Suppressor macrophage treated with lipopolysaccharide for 4 hours (primary cell): ENCODE measurements around the gene RHBDL2.
"Not testable (repeated sequence)": the region's sequence is repeated elsewhere in the genome, so short reads cannot be mapped to it uniquely, and the experiment has no call there.

Experiments used
- DNase-seq: peaks from one replicate; pipeline ENCODE4 v3.0.0-alpha.2; 2020

Gene RHBDL2

GRCh38 chr1:38941527-38942019 lies at the start of gene RHBDL2:
Gene RHBDL2 (minus strand): TSS chr1:38941830. CDS start chr1:38919212, 22,618 bp downstream.
- DNase-seq, result no peak

DNA sequence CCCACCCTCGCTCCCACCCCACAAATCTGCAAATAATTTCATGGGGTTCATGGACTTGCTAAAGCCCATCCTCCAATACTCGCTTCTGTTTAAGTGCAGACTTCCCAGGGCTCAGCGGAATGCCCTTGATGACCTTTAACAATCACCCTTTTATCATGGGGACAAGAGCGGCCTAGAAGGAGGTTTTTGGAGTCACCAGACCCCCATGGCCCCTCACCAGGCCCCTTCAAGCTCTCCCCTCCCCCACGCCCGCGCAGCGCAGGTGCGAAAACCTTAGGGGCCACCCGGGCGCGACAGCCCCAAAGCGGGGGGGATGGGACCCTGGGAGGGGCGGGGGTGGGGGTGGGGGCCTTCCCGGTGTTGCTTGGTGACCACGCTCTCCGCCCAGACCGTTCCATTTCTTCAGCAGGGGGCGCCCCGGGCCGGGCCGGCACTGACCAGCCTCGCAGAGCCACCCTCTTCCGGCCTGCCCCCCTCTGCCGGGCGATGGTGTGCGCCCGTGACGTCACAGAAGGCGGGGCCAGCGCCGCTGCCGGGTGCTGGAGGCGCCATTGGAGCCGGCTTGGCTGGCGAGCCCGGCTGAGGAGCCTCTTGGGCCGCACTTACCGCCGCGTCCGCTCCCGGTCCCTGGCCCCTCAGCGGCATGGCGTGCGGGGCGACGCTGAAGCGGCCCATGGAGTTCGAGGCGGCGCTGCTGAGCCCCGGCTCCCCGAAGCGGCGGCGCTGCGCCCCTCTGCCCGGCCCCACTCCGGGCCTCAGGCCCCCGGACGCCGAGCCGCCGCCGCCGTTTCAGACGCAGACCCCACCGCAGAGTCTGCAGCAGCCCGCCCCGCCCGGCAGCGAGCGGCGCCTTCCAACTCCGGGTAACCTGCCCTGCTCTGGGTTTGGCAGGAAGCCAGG lies 49.4 kb upstream of the RHBDL2 start, which contains the start of gene AKIRIN1:
AKIRIN1 (plus strand) TSS at position 539 of the 900 bp plus-strand sequence; CDS start at position 644, 105 bp downstream.
- peak; percentile 98 for DNase-seq

DNA sequence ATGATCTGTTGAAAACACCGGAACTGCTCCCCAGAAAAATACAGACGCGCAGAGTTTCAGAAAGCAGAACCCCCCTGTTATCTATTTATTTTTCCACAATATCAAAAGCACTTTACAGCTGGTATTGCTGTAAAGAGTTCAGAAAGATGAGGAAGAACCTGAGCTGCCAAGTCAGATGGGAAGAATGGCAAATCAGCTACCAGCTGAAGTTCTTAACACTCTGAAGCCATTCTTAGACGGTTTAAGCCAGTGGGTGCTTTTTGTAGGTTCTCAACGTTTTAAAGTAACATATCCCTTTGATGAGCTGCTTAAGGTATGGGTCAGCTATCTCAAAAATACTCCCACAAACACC lies 48.7 kb upstream of the RHBDL2 start:
- DNase-seq, result peak; percentile 13

DNA sequence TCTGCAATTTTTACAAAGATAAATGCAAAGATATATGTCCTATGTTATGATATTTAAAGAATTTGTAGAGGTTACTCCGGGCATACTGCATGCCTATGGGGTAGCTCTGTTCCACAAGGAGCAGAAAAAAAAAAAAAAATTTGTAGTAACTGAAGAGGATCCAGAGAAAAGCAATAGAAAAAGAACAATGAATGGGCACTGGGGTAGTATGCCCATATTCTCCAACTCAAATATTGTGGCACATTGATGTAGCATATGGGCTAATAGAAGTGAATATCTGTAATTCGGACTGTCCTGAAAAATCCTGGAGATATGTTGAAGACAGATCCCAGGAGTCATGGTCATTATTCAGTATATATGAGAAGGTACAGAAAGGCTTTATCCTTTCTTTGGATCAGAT lies 48.3 kb upstream of the RHBDL2 start:
- no peak for DNase-seq

GRCh38 chr1:38979380-38979779 lies 37.8 kb upstream of the RHBDL2 start:
- DNase-seq, result not testable (repeated sequence)

GRCh38 chr1:38978245-38978542 lies 36.6 kb upstream of the RHBDL2 start:
- not testable (repeated sequence) for DNase-seq

DNA sequence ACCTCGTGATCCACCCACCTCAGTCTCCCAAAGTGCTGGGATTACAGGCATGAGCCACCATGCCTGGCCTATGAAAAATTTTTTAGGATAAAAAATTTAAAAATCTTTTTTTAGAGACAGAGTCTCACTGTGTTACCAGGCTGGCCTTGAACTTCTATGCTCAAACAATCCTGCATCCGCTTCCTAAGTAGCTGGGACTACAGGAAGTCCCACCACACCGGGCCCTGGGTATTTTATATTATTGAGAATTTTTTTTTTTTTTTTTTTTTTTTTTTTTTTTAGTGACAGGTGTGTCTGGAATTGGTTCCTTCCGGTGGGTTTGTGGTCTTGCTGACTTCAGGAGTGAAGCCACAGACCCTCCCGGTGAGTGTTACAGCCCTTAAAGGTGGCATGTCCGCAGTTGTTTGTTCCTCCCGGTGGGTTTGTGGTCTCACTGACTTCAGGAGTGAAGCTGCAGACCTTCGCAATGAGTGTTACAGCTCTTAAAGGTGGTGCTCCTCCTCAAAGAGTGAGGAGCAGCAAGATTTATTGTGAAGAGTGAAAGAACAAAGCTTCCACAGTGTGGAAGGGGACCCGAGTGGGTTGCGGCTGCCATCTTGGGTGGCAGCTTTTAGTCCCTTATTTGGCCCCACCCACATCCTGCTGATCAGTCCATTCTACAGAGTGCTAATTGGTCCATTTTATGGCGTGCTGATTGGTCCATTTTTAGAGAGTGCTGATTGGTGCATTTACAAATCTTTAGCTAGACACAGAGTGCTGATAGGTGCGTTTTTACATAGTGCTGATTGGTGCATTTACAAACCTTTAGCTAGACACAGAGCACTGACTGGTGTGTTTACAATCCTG lies 36.0 kb upstream of the RHBDL2 start:
- not testable (repeated sequence) for DNase-seq

DNA sequence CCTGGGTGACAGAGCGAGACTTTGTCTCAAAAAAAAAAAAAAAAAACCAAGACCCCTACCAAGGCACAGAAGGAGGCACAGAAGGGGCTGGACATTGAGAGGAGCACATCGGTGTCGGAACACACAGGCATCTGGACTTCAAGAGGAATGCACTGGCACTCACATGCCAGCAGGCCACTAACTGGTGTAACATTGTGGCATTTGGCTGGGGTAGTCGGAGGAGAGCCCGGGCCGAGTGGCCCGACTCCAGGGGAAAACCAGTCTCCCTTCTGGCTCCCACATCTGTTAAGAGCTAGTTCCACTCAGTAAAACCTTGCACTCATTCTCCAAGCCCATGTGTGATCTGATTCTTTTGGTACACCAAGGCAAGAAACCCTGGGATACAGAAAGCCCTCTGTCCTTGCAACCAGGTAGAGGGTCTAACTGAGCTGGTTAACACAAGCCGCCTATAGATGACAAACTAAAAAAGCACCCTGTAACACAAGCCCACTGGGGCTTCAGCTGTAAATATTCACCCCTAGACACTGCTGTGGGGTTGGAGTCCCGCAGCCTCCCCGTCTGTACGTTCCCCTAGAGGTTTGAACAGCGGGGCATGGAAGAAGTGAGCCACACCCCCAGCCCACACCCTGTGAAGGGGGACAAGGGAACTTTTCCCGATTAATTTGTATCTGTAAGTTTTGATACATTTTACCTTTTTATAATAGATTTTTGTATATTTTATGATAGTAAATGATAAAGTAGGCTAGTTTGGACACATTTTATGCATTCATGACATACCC lies 32.2 kb upstream of the RHBDL2 start:
- DNase-seq, result no peak

DNA sequence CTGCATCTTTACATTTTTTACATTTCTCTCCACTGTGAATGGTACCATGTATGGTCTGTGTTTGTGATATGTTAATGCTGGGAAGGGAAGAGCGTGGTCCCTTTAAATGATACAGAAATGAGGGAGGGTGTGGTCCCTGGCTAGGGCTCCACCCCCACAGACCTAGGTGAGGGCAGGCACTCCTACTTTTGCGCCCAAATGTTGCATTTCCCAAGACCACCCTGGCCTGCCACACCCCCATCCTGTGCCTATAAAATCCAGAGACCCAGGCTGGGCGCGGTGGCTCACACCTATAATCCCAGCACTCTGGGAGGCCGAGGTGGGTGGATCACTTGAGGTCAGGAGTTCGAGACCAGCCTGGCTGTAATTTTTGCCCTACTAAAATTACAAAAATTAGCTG lies 31.5 kb upstream of the RHBDL2 start:
- DNase-seq, result not testable (repeated sequence)

GRCh38 chr1:38964140-38964548 lies 22.5 kb upstream of the RHBDL2 start:
- no peak for DNase-seq

DNA sequence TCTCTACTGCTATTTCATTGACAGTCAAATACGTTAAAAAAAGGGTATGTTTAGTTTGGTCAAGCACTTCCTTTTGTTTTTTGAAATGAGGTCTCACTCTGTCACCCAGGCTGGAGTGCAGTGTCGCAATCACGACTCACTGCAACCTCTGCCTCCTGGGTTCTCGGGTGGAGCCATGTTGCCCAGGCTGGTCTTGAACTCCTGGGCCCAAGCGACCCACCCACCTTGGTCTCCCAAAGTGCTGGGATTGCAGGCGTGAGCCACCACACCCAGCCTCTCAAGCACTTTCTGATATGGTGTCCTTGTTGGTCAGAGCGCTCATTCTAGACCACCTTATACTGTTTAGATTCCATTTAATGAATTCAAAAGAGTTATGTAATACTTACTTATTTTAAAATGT lies 20.9 kb upstream of the RHBDL2 start:
- peak; percentile 12 for DNase-seq

DNA sequence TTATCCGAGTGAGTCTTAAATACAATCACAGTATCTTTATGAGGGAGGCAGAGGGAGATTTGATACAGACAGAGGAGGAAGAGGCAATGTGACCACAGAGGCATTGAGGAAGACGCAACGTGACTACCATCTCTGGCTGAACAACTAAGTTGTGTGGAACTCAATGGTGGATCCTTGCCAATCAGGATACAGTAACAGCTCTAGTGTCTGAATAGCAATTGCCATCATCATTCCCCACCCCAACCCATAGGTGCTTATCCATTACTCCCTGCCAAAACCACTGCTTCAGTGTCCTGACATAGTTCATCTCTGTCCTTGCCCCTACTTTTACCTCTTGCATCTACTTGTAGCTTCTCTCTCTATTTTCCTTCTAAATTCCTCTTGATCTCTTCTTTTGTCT lies 20.5 kb upstream of the RHBDL2 start:
- DNase-seq, result no peak

GRCh38 chr1:38958967-38959366 lies 17.3 kb upstream of the RHBDL2 start:
- no peak for DNase-seq

- no peak for DNase-seq
Observed at GRCh38 chr1:38953433-38953860, 11.8 kb upstream of the RHBDL2 start.

- no peak for DNase-seq
Observed at GRCh38 chr1:38950553-38950952, 8.9 kb upstream of the RHBDL2 start.

DNA sequence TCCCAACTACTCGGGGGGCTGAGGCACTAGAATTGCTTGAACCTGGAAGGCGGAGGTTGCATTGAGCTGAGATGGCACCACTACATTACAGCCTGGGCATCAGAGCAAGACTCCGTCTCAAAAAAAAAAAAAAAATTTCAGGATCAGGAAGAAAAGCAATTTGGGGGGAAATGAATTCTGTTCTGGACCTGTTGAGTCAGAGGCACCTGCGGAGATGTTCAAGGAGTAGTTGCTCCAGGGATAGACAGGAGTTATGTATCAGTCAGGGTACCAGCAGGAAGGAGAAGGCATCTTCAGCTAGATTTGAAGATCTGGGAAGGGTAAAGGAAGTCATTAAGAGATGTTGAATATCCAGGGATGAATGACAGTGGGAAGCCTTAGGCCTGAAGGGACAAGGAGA lies 2.9 kb upstream of the RHBDL2 start:
- DNase-seq, result no peak

GRCh38 chr1:38942664-38943428 lies 1.2 kb upstream of the RHBDL2 start:
- no peak for DNase-seq

DNA sequence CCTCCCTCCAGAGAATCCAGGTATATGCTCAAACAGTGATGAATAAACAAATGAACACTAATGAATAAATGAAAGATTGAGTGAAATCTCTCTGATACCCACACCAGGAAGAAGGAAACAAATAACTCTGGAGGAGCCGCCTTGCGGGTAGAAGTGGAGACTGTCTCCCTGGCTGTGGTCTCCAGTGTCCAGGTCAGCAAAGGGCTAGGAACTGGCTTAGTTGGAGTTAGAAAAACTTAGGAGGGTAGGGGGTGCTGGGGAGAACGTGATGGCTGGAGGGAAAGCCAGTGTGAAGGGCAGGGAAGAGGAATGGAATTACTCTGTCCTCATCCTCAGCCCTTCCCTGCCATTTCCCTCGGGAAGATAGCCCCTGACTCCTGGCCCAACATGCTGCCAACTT lies 537 bp downstream of the RHBDL2 start:
- no peak for DNase-seq

DNA sequence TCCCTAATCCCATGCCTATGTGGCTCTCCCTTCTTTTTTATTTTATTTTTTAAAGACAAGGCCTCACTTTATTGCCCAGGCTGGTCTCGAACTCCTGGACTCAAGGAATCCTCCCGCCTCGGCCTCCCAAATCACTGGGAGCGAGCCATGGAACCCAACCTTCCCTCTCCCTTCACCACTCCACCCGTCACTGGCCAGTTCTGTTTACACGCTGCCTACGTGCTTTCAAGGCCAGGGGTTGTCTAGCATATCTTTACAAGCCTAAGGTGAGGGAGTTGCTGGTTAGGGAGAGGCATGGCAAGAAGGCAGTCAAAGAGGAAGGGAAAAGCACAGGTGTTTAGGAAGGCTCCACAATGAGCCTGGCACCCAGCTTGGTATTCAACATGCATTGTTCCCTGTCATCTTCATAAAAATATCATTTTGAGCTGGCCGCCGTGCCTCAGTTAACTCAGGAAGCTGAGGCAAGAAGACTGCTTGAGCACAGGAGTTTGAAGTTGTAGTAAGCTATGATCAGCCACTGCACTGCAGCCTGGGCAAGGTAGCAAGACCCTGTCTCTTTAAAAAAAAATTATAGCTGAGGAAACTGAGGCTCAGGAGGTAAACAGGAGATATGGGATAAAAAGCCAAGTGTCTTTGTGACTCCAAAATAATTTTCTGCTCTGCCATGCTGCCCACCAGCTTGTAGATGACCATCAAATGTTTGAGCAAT lies 1.1 kb downstream of the RHBDL2 start:
- DNase-seq, result no peak

DNA sequence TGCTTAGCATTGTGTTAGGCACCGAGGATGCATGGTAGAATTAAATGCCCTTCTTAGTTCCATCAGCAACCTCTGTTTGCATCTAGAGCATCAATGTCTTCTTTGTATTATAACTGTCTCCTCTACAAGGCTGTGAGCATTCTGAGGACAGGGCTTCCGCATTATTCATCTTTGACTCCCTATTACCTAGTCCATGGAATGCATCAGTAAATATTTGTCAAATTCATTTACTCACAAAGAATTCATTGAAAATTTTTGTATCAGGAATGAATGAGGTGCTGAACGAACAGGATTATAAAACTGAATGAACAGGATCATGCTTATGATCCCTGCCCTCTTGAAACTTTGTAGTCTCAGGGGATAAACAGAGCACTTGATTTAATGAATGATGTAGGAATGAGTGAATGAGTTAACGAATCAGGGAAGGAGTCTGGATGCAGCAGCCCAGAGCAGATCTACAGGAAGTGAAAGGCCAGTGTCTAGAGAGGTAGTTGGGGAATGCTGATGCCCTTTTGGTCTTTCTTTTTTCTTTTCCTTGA lies 2.8 kb downstream of the RHBDL2 start:
- no peak for DNase-seq

- no peak for DNase-seq
Observed at GRCh38 chr1:38932571-38932970, 9.1 kb downstream of the RHBDL2 start.
